ENCODE results near the gene COL4A1. TPM values are rescaled to one million over a fixed set of nuclear protein-coding genes. Genes with fewer than 3 reads are reported as not detected.

COL4A1 gene
- total RNA-seq, 1 experiment from 2014 or later = not detected

GRCh38 chr13:110283736-110284517 is 23.0 kb downstream of the COL4A1 start:
- 0 out of 2 replicates have a peak, but pooled peaks cover 3% of the 10 kb centered on the region for H3K27me3 ChIP-seq (ENCODE audit: low read length)
- no peaks in the 10 kb centered on the region for H3K36me3 ChIP-seq (ENCODE audit: insufficient read depth, low read length)
- no peak overlapping the region for H3K4me2 ChIP-seq (ENCODE audit: low read depth, low read length, poor library complexity, severe bottlenecking)
- H2AFZ ChIP-seq (ENCODE audit: low read length) = no peak overlapping the region
- no peak overlapping the region for H3K4me3 ChIP-seq (ENCODE audit: low read length)
- no peaks in the 10 kb centered on the region for H3K9me3 ChIP-seq (ENCODE audit: low read length)
- H4K20me1 ChIP-seq (ENCODE audit: insufficient read depth, low read depth, low read length) = no peaks in the 10 kb centered on the region
- H3K79me2 ChIP-seq (ENCODE audit: low read length) = no peaks in the 10 kb centered on the region
- no peak for DNase-seq
- H3K9ac ChIP-seq (ENCODE audit: low read length) = no peak overlapping the region
- H3K9me2 ChIP-seq (replicated peaks; ENCODE audit: insufficient read depth, low read length) = no peaks in the 10 kb centered on the region
- no peak overlapping the region for H3K27ac ChIP-seq (ENCODE audit: low read length)
- no peaks in the 10 kb centered on the region for H3K4me1 ChIP-seq (ENCODE audit: low read length)

- Histone ChIP-seq H2AFZ (ENCODE audit: low read length) (no peak overlapping the region), H3K9ac (ENCODE audit: low read length) (no peak overlapping the region), H3K4me1 (ENCODE audit: low read length) (no peaks in the 10 kb centered on the region), H3K4me2 (ENCODE audit: low read depth, low read length, poor library complexity, severe bottlenecking) (no peak overlapping the region), H4K20me1 (ENCODE audit: insufficient read depth, low read depth, low read length) (no peaks in the 10 kb centered on the region), H3K36me3 (ENCODE audit: insufficient read depth, low read length) (no peaks in the 10 kb centered on the region), H3K27me3 (ENCODE audit: low read length) (0 out of 2 replicates have a peak, but pooled peaks cover 3% of the 10 kb centered on the region), H3K4me3 (ENCODE audit: low read length) (no peak overlapping the region), H3K9me3 (ENCODE audit: low read length) (no peaks in the 10 kb centered on the region), H3K27ac (ENCODE audit: low read length) (no peak overlapping the region), H3K9me2 (replicated peaks; ENCODE audit: insufficient read depth, low read length) (no peaks in the 10 kb centered on the region), H3K79me2 (ENCODE audit: low read length) (no peaks in the 10 kb centered on the region)
- no peak for DNase-seq
Measured at GRCh38 chr13:110282316-110282841, 24.6 kb downstream of the COL4A1 start.

- H3K27ac ChIP-seq (ENCODE audit: low read length) = no peak overlapping the region
- no peak for DNase-seq
- H3K4me2 ChIP-seq (ENCODE audit: low read depth, low read length, poor library complexity, severe bottlenecking) = no peak overlapping the region
- no peak overlapping the region for H3K9ac ChIP-seq (ENCODE audit: low read length)
- no peaks in the 10 kb centered on the region for H3K36me3 ChIP-seq (ENCODE audit: insufficient read depth, low read length)
- H3K9me3 ChIP-seq (ENCODE audit: low read length) = no peaks in the 10 kb centered on the region
- H3K4me3 ChIP-seq (ENCODE audit: low read length) = no peak overlapping the region
- H3K27me3 ChIP-seq (ENCODE audit: low read length) = 0 out of 2 replicates have a peak, but pooled peaks cover 3% of the 10 kb centered on the region
- H4K20me1 ChIP-seq (ENCODE audit: insufficient read depth, low read depth, low read length) = no peaks in the 10 kb centered on the region
- no peak overlapping the region for H2AFZ ChIP-seq (ENCODE audit: low read length)
- H3K4me1 ChIP-seq (ENCODE audit: low read length) = no peaks in the 10 kb centered on the region
- no peaks in the 10 kb centered on the region for H3K79me2 ChIP-seq (ENCODE audit: low read length)
- no peaks in the 10 kb centered on the region for H3K9me2 ChIP-seq (replicated peaks; ENCODE audit: insufficient read depth, low read length)
Measured at GRCh38 chr13:110281736-110282135, 25.2 kb downstream of the COL4A1 start.

GRCh38 chr13:110280985-110281688 is 25.8 kb downstream of the COL4A1 start:
- Histone ChIP-seq H3K9me2 (replicated peaks; ENCODE audit: insufficient read depth, low read length) (no peaks in the 10 kb centered on the region), H3K9ac (ENCODE audit: low read length) (no peak overlapping the region), H3K36me3 (ENCODE audit: insufficient read depth, low read length) (no peaks in the 10 kb centered on the region)

GRCh38 chr13:110280231-110280813 is 26.6 kb downstream of the COL4A1 start:
- Histone ChIP-seq H3K4me2 (ENCODE audit: low read depth, low read length, poor library complexity, severe bottlenecking) (no peak overlapping the region), H3K79me2 (ENCODE audit: low read length) (no peaks in the 10 kb centered on the region), H3K9me3 (ENCODE audit: low read length) (no peaks in the 10 kb centered on the region), H3K4me1 (ENCODE audit: low read length) (no peaks in the 10 kb centered on the region), H4K20me1 (ENCODE audit: insufficient read depth, low read depth, low read length) (no peaks in the 10 kb centered on the region), H3K4me3 (ENCODE audit: low read length) (no peak overlapping the region), H3K36me3 (ENCODE audit: insufficient read depth, low read length) (no peaks in the 10 kb centered on the region), H3K9me2 (replicated peaks; ENCODE audit: insufficient read depth, low read length) (no peaks in the 10 kb centered on the region), H3K27ac (ENCODE audit: low read length) (no peak overlapping the region), H3K27me3 (ENCODE audit: low read length) (0 out of 2 replicates have a peak, but pooled peaks cover 3% of the 10 kb centered on the region), H2AFZ (ENCODE audit: low read length) (no peak overlapping the region), H3K9ac (ENCODE audit: low read length) (no peak overlapping the region)
- DNase-seq = no peak

More at GRCh38 chr13:110280985-110281688, 25.8 kb downstream of the COL4A1 start:
- Histone ChIP-seq H3K4me3 (ENCODE audit: low read length) (no peak overlapping the region), H4K20me1 (ENCODE audit: insufficient read depth, low read depth, low read length) (no peaks in the 10 kb centered on the region), H2AFZ (ENCODE audit: low read length) (no peak overlapping the region), H3K27ac (ENCODE audit: low read length) (no peak overlapping the region), H3K27me3 (ENCODE audit: low read length) (0 out of 2 replicates have a peak, but pooled peaks cover 3% of the 10 kb centered on the region), H3K4me1 (ENCODE audit: low read length) (no peaks in the 10 kb centered on the region), H3K9me3 (ENCODE audit: low read length) (no peaks in the 10 kb centered on the region), H3K79me2 (ENCODE audit: low read length) (no peaks in the 10 kb centered on the region), H3K4me2 (ENCODE audit: low read depth, low read length, poor library complexity, severe bottlenecking) (no peak overlapping the region)
- no peak for DNase-seq

GRCh38 chr13:110279684-110280083 is 27.3 kb downstream of the COL4A1 start:
- Histone ChIP-seq H3K36me3 (ENCODE audit: insufficient read depth, low read length) (no peaks in the 10 kb centered on the region), H3K4me2 (ENCODE audit: low read depth, low read length, poor library complexity, severe bottlenecking) (no peak overlapping the region), H3K27ac (ENCODE audit: low read length) (no peak overlapping the region), H3K27me3 (ENCODE audit: low read length) (0 out of 2 replicates have a peak, but pooled peaks cover 3% of the 10 kb centered on the region), H3K9ac (ENCODE audit: low read length) (no peak overlapping the region), H4K20me1 (ENCODE audit: insufficient read depth, low read depth, low read length) (no peaks in the 10 kb centered on the region), H2AFZ (ENCODE audit: low read length) (no peak overlapping the region), H3K9me3 (ENCODE audit: low read length) (no peaks in the 10 kb centered on the region), H3K79me2 (ENCODE audit: low read length) (no peaks in the 10 kb centered on the region), H3K9me2 (replicated peaks; ENCODE audit: insufficient read depth, low read length) (no peaks in the 10 kb centered on the region), H3K4me1 (ENCODE audit: low read length) (no peaks in the 10 kb centered on the region), H3K4me3 (ENCODE audit: low read length) (no peak overlapping the region)
- no peak for DNase-seq

- no peaks in the 10 kb centered on the region for H3K9me3 ChIP-seq (ENCODE audit: low read length)
- no peaks in the 10 kb centered on the region for H3K9me2 ChIP-seq (replicated peaks; ENCODE audit: insufficient read depth, low read length)
- H3K27ac ChIP-seq (ENCODE audit: low read length) = no peak overlapping the region
- H3K9ac ChIP-seq (ENCODE audit: low read length) = no peak overlapping the region
- 0 out of 2 replicates have a peak, but pooled peaks cover 3% of the 10 kb centered on the region for H3K27me3 ChIP-seq (ENCODE audit: low read length)
- H3K4me2 ChIP-seq (ENCODE audit: low read depth, low read length, poor library complexity, severe bottlenecking) = no peak overlapping the region
- no peak for DNase-seq
- no peak overlapping the region for H2AFZ ChIP-seq (ENCODE audit: low read length)
- no peaks in the 10 kb centered on the region for H3K4me1 ChIP-seq (ENCODE audit: low read length)
- H4K20me1 ChIP-seq (ENCODE audit: insufficient read depth, low read depth, low read length) = no peaks in the 10 kb centered on the region
- H3K36me3 ChIP-seq (ENCODE audit: insufficient read depth, low read length) = no peaks in the 10 kb centered on the region
- no peaks in the 10 kb centered on the region for H3K79me2 ChIP-seq (ENCODE audit: low read length)
- H3K4me3 ChIP-seq (ENCODE audit: low read length) = no peak overlapping the region
Measured at GRCh38 chr13:110278859-110279258, 28.1 kb downstream of the COL4A1 start.

Measured in Karpas-422 (cell line).